ENCODE results near the gene TTN.

DNA sequence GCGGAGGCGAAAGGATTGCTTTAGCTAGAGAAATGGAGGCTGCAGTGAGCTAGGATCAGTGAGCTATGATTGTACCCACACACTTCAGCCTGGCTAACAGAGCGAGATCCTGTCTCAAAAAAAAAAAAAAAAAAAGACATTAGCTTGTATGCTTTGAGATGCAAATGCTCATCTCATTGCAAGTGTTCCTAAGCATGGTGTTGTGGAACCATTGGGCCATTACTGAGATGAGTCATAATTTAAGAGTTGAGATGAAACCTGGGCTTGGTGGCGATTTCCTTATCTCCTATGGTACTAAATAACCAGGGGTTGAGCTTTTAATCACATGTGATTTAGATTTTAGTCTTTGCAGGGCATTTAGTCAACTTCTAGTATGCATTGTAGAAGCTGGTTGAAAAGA lies 324.8 kb downstream of the TTN start:
- TF ChIP-seq POLR2A (IDR thresholded peaks at IDR 0.05; ENCODE audit: low read length) (no peak), GATA1 (IDR thresholded peaks at IDR 0.05; ENCODE audit: low read depth, low read length) (no peak)

Data from erythroblast (primary cell).